Thymus (tissue), 11 donors: ENCODE measurements around the gene VPS9D1. TPM values are rescaled to one million over a fixed set of nuclear protein-coding genes. Genes with fewer than 3 reads are reported as not detected.

ENCODE experiments used
- DNase-seq, 9 donors: peaks; one replicate each; pipeline ENCODE4 v3.0.0-alpha.2; 2013; ENCODE audit warnings: low spot score in 9 of 9, low read depth in 6 of 9, missing footprints in 1 of 9
- H3K27ac ChIP-seq, 2 donors: one replicate each; pipeline ENCODE4 v1.5.1; 2013; ENCODE audit warnings: control low read depth in 1 of 2, low read depth in 1 of 2, low read length in 1 of 2, mild to moderate bottlenecking in 1 of 2, moderate library complexity in 1 of 2
- H3K27me3 ChIP-seq, 2 donors: one replicate each; pipeline ENCODE4 v1.5.1; 2013; ENCODE audit warnings: low read length in 1 of 2; ENCODE audit not compliant: control insufficient read depth in 2 of 2, insufficient read depth in 1 of 2
- H3K36me3 ChIP-seq, 2 donors: one replicate each; pipeline ENCODE4 v1.5.1; 2013; ENCODE audit warnings: low read length in 1 of 2, mild to moderate bottlenecking in 1 of 2, moderate library complexity in 1 of 2; ENCODE audit not compliant: control insufficient read depth in 2 of 2, insufficient read depth in 2 of 2
- H3K4me1 ChIP-seq, 2 donors: one replicate each; pipeline ENCODE4 v1.5.1; 2013; ENCODE audit warnings: low read length in 2 of 2; ENCODE audit not compliant: control insufficient read depth in 2 of 2, insufficient read depth in 2 of 2
- H3K4me3 ChIP-seq, 2 donors: one replicate each; pipeline ENCODE4 v1.5.1; 2013; ENCODE audit warnings: low read length in 2 of 2, control low read depth in 1 of 2, mild to moderate bottlenecking in 1 of 2
- H3K9me3 ChIP-seq, 2 donors: one replicate each; pipeline ENCODE4 v1.5.1; 2013; ENCODE audit warnings: low read length in 1 of 2, mild to moderate bottlenecking in 1 of 2; ENCODE audit not compliant: control insufficient read depth in 2 of 2, insufficient read depth in 1 of 2
- WGBS: extraction: QIAGEN DNeasy Blood & Tissue Kit; methylation state at CpG from one replicate; pipeline ENCODE4 v1.1.7; 2013; 5-methylcytosine and 5-hydroxymethylcytosine counted together
- polyA plus RNA-seq: library from polyadenylated mRNA; stranded (reverse); fragments of 200-250 nt; gene quantifications from one replicate; pipeline ENCODE4 v1.2.3, GENCODE V29; 2013
- total RNA-seq: library from RNA; stranded (reverse); fragments of 120-200 nt; gene quantifications from one replicate; pipeline ENCODE4 v1.2.4, GENCODE V29; 2013
- donor health status: healthy.

The VPS9D1 gene
- total and polyA plus RNA-seq, 2 donors = 2.1 to 25.1 TPM

- peaks cover 0 to 2% of the 10 kb centered on the region in 2 donors for H3K9me3 ChIP-seq
- H3K36me3 ChIP-seq = peaks cover 57 to 65% of the 10 kb centered on the region in 2 donors
- 96% methylated on average over 11 of the region's 11 CpGs for WGBS
- peaks cover 0 to 2% of the 10 kb centered on the region in 2 donors for H3K4me1 ChIP-seq
- H3K27me3 ChIP-seq = no peaks in the 10 kb centered on the region
- no peak overlapping the region for H3K4me3 ChIP-seq
- no peak for DNase-seq
- no peak overlapping the region for H3K27ac ChIP-seq
These were observed 28.2 kb upstream of the VPS9D1 start for GRCh38 chr16:89748921-89749320.

- 99% methylated on average over 9 of the region's 9 CpGs for WGBS
These were observed 27.4 kb upstream of the VPS9D1 start for GRCh38 chr16:89748076-89748475.

GRCh38 chr16:89746043-89746442 lies 25.3 kb upstream of the VPS9D1 start:
- WGBS = 95% methylated on average over 15 of the region's 15 CpGs
- Histone ChIP-seq H3K36me3 (peaks cover 57 to 68% of the 10 kb centered on the region in 2 donors), H3K4me3 (no peak overlapping the region), H3K27me3 (no peaks in the 10 kb centered on the region), H3K4me1 (peaks cover 0 to 2% of the 10 kb centered on the region in 2 donors), H3K27ac (no peak overlapping the region), H3K9me3 (peaks cover 0 to 2% of the 10 kb centered on the region in 2 donors)
- DNase-seq = no peak

More at GRCh38 chr16:89748076-89748475, 27.4 kb upstream of the VPS9D1 start:
- Histone ChIP-seq H3K36me3 (peaks cover 54 to 60% of the 10 kb centered on the region in 2 donors), H3K9me3 (peaks cover 0 to 2% of the 10 kb centered on the region in 2 donors), H3K27me3 (no peaks in the 10 kb centered on the region), H3K27ac (no peak overlapping the region), H3K4me3 (no peak overlapping the region), H3K4me1 (peaks cover 0 to 2% of the 10 kb centered on the region in 2 donors)
- no peak for DNase-seq

GRCh38 chr16:89744813-89745212 lies 24.1 kb upstream of the VPS9D1 start:
- Histone ChIP-seq H3K4me3 (no peak overlapping the region), H3K4me1 (peaks cover 0 to 2% of the 10 kb centered on the region in 2 donors), H3K36me3 (peaks cover 59 to 74% of the 10 kb centered on the region in 2 donors), H3K9me3 (peaks cover 0 to 2% of the 10 kb centered on the region in 2 donors), H3K27ac (no peak overlapping the region), H3K27me3 (no peaks in the 10 kb centered on the region)
- no peak for DNase-seq
- 97% methylated on average over 16 of the region's 16 CpGs for WGBS

GRCh38 chr16:89742948-89743347 lies 22.2 kb upstream of the VPS9D1 start:
- Histone ChIP-seq H3K27ac (no peak overlapping the region), H3K4me3 (no peak overlapping the region), H3K9me3 (peaks cover 0 to 2% of the 10 kb centered on the region in 2 donors), H3K27me3 (no peaks in the 10 kb centered on the region), H3K4me1 (peaks cover 0 to 1% of the 10 kb centered on the region in 2 donors), H3K36me3 (peaks cover 62 to 77% of the 10 kb centered on the region in 2 donors)
- WGBS = 96% methylated on average over 4 of the region's 4 CpGs
- no peak for DNase-seq

- Histone ChIP-seq H3K4me3 (no peak overlapping the region), H3K27me3 (no peaks in the 10 kb centered on the region), H3K27ac (no peak overlapping the region), H3K36me3 (peaks cover 67 to 82% of the 10 kb centered on the region in 2 donors), H3K4me1 (peaks cover 3 to 6% of the 10 kb centered on the region in 2 donors), H3K9me3 (peaks cover 0 to 2% of the 10 kb centered on the region in 2 donors)
- 96% methylated on average over 11 of the region's 11 CpGs for WGBS
- no peak for DNase-seq
These were observed 20.8 kb upstream of the VPS9D1 start for GRCh38 chr16:89741342-89742014.

- no peak overlapping the region for H3K4me3 ChIP-seq
- H3K9me3 ChIP-seq = peaks cover 0 to 2% of the 10 kb centered on the region in 2 donors
- no peak overlapping the region for H3K27ac ChIP-seq
- no peak for DNase-seq
- H3K4me1 ChIP-seq = peaks cover 3 to 6% of the 10 kb centered on the region in 2 donors
- WGBS = 97% methylated on average over 9 of the region's 9 CpGs
- H3K27me3 ChIP-seq = no peaks in the 10 kb centered on the region
- peaks cover 71 to 81% of the 10 kb centered on the region in 2 donors for H3K36me3 ChIP-seq
These were observed 18.7 kb upstream of the VPS9D1 start for GRCh38 chr16:89739383-89739782.

GRCh38 chr16:89738538-89739317 lies 18.0 kb upstream of the VPS9D1 start:
- Histone ChIP-seq H3K9me3 (no peaks in the 10 kb centered on the region), H3K36me3 (peaks cover 73 to 83% of the 10 kb centered on the region in 2 donors), H3K4me3 (no peak overlapping the region), H3K4me1 (peaks cover 3 to 6% of the 10 kb centered on the region in 2 donors), H3K27ac (no peak overlapping the region), H3K27me3 (no peaks in the 10 kb centered on the region)
- no peak for DNase-seq
- WGBS = 96% methylated on average over 20 of the region's 20 CpGs

GRCh38 chr16:89738072-89738377 lies 17.3 kb upstream of the VPS9D1 start:
- 97% methylated on average over 14 of the region's 14 CpGs for WGBS
- Histone ChIP-seq H3K4me1 (peaks cover 3 to 6% of the 10 kb centered on the region in 2 donors), H3K36me3 (peaks cover 80 to 88% of the 10 kb centered on the region in 2 donors), H3K27me3 (no peaks in the 10 kb centered on the region), H3K4me3 (no peak overlapping the region), H3K9me3 (no peaks in the 10 kb centered on the region), H3K27ac (no peak overlapping the region)
- no peak for DNase-seq
